ENCODE measurements around the gene RPS27. TPM values are rescaled to one million over a fixed set of nuclear protein-coding genes. Genes with fewer than 3 reads are reported as not detected.

Gene RPS27
- total and polyA plus RNA-seq, 10 of the 15 experiments (the other 5 are each of a cell fraction or from before 2014, with no cell fraction given): 2,708 to 14,234 (median 8,874) TPM

GRCh38 chr1:154006136-154006535 lies 15.6 kb downstream of the RPS27 start (continued):
- TF ChIP-seq ZBTB4 (CRISPR knock-in tag; IDR thresholded peaks at IDR 0.05) (no peak), ESRRA (IDR thresholded peaks at IDR 0.05; ENCODE audit: low read length) (no peak), IKZF2 (IDR thresholded peaks at IDR 0.05) (no peak), CEBPZ (IDR thresholded peaks at IDR 0.05; ENCODE audit: low read depth, low read length) (no peak), MYC (IDR thresholded peaks at IDR 0.05; ENCODE audit: insufficient read depth, insufficient read length, insufficient replicate concordance, low read length, severe bottlenecking) (no peak)
- TF ChIP-seq, protein P1, sequence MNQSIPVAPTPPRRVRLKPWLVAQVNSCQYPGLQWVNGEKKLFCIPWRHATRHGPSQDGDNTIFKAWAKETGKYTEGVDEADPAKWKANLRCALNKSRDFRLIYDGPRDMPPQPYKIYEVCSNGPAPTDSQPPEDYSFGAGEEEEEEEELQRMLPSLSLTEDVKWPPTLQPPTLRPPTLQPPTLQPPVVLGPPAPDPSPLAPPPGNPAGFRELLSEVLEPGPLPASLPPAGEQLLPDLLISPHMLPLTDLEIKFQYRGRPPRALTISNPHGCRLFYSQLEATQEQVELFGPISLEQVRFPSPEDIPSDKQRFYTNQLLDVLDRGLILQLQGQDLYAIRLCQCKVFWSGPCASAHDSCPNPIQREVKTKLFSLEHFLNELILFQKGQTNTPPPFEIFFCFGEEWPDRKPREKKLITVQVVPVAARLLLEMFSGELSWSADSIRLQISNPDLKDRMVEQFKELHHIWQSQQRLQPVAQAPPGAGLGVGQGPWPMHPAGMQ (IDR thresholded peaks at IDR 0.05; ENCODE audit: borderline replicate concordance): no peak
